Fibroblast of pulmonary artery (primary cell): ENCODE data around the gene TTF2.
A peak's percentile ranks its signal among the peaks of the same experiment; 100 is the strongest.

ENCODE experiments used
- DNase-seq: peaks from one replicate; pipeline ENCODE4 v3.0.0-alpha.2; 2010; ENCODE audit warnings: low read depth
- H3K4me3 ChIP-seq: replicated peaks from 2 replicates; pipeline ENCODE4 v1.5.1; 2011; ENCODE audit warnings: low read depth, mild to moderate bottlenecking, control low read depth, low read length, moderate library complexity
- CTCF ChIP-seq: IDR thresholded peaks from 2 replicates; pipeline ENCODE4 v1.5.1; 2011; ENCODE audit warnings: mild to moderate bottlenecking, control low read depth, low read length, inconsistent platforms; ENCODE audit errors: missing control alignments

Gene TTF2

GRCh38 chr1:117032266-117032665, 27.9 kb upstream of the TTF2 start:
- no peak for DNase-seq
- no peak for TF ChIP-seq CTCF
- no peak overlapping the region for H3K4me3 ChIP-seq

- TF ChIP-seq CTCF: no peak
- DNase-seq: no peak
These were observed 27.2 kb upstream of the TTF2 start for GRCh38 chr1:117032681-117033539.

GRCh38 chr1:117033772-117034171, 26.4 kb upstream of the TTF2 start:
- TF ChIP-seq CTCF: no peak
- no peak overlapping the region for H3K4me3 ChIP-seq
- no peak for DNase-seq

More at GRCh38 chr1:117032681-117033539, 27.2 kb upstream of the TTF2 start:
- H3K4me3 ChIP-seq: no peak overlapping the region

GRCh38 chr1:117034791-117035290, 25.3 kb upstream of the TTF2 start:
- no peak for DNase-seq
- TF ChIP-seq CTCF: no peak
- no peak overlapping the region for H3K4me3 ChIP-seq

GRCh38 chr1:117036018-117036461, 24.1 kb upstream of the TTF2 start:
- DNase-seq: peak; percentile 32
- TF ChIP-seq CTCF: no peak
- no peak overlapping the region for H3K4me3 ChIP-seq

GRCh38 chr1:117037802-117038201, 22.3 kb upstream of the TTF2 start:
- no peak for DNase-seq
- no peak overlapping the region for H3K4me3 ChIP-seq
- no peak for TF ChIP-seq CTCF

GRCh38 chr1:117038236-117038635, 21.9 kb upstream of the TTF2 start:
- no peak for TF ChIP-seq CTCF
- H3K4me3 ChIP-seq: no peak overlapping the region
- no peak for DNase-seq
